ENCODE measurements around the gene CNPY4.

Gene CNPY4

DNA sequence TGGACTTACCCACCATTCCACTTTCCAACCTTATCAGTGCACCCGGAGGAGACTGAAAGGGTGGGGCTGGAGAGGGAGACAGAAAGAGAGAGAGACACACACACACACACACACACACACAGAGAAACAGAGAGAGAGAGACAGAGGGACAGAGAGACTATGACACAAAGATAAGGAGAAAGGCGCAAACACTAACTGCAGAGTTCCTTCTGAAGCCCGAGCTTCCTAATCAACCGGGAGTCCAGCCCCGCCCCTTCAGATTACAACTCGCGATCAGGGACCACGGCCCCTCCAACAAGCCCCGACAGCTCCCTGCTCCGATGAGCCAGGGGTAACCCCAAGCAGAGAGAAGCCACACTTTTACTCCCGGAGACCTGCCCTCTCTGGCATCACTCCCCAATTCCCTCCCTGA is 48.5 kb downstream of the CNPY4 start:
- no peak for DNase-seq (ENCODE audit: low spot score)

- no peak for DNase-seq (ENCODE audit: low spot score)
Observed at GRCh38 chr7:100169147-100169850, 49.9 kb downstream of the CNPY4 start.

- no peak for DNase-seq (ENCODE audit: low spot score)
Observed at GRCh38 chr7:100170101-100170897, 50.9 kb downstream of the CNPY4 start.

DNA sequence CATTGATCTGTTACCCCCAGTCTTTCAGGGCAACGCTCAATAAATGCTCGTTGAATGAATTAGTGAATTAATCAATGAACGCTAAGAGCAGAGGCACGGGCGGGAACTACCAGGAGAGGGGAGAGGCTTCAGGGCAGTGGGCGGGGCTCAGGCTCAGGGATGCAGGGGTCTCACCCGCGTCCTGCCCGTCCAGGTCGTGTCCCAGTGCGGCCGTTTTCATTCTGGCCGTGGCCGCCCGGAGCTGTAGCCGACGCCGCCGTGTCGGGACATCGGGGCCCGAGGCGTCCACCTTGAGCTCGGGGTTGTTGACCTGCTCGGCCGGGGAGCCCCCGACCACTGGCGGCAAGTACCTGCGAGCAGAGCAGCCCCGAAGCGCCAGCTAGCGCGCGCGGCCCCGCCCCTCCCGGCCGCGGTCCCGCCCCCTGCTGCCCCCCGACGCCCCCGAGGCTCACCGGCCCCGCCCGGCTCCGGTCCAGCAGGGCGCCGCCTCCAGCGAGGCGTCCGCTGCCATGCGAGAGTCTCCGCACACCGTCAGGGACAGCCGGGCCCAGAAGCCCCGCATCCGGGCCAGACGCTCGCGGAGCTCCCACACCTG is 51.8 kb downstream of the CNPY4 start:
- DNase-seq (ENCODE audit: low spot score) = no peak

- DNase-seq (ENCODE audit: low spot score) = no peak
Observed at GRCh38 chr7:100171840-100172239, 52.4 kb downstream of the CNPY4 start.

DNA sequence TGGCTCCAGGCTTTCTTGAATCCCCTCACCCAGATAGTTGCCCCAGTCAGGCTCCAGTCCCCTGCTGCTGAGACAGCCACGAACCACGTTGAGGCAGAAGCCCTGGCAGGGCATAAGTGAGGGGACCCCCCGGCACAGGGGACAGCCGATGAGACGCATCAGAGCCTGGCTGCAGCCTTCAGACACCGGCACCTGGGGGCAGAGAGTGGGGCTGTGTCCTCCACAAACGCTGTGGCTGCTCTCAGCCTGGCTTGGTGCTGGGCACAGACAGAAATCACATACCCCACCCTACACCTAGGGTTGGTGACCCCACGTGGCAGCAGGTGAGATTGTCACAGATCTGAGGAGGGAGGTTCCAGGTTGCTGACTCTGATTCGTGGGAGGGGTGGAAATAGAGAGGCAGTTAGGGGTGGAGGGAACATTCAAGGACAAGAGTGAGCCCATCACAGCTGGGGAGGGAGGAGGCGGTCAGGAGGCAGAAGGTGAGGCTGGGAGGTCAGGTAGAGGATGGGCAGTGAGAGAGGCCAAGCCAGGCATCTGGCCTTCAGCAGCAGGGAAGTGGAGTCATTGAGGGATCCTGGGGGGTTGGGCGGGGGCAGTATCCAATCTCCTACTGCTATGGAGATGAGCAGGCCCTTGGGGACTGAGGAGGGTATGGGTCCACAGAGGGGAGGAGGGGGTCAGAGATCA is 54.5 kb downstream of the CNPY4 start:
- no peak for DNase-seq (ENCODE audit: low spot score)

DNA sequence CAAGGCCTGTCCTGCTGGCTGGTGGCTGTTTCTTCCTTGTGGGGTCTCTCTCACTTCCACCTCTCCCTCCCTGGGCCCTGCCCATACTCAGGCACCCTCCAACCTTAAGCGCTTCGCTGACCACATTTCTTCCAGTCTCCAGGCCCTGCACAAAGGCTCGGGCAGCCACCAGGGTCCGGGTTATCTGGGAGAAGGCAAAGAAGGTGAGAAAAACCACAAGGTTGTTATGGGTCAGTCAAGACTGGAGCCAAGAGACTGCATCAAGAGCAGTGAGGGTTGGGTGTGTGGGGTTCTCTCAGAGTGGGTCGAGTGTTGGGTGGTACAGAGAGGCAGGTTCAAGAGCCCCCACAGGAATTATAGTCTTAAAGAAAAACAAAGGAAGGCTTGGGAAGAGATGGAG is 55.1 kb downstream of the CNPY4 start:
- DNase-seq (ENCODE audit: low spot score) = no peak
